ENCODE measurements around the gene CFAP410. TPM values are rescaled to one million over a fixed set of nuclear protein-coding genes. Genes with fewer than 3 reads are reported as not detected.
A peak's percentile ranks its signal among the peaks of the same experiment; 100 is the strongest.

The CFAP410 gene
- total RNA-seq, 1 experiment from 2014 or later = 12.6 TPM

DNA sequence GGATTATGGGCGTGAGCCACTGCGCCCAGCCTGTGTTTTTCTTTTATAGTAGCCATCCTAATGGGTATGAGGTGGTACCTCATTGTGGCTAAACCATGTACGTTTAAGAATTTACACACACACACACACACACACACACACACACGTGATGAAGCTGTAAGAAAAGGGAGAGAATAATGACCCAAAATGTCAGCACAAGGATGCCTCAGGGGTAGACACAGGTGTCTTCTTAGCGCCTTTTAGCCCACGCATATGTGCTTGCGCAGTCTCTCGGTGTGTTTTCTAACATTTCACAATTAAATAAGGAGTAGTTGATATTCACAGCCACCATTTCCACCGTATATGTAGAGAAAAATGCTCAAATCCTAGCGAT is 40.1 kb downstream of the CFAP410 start:
- no peak for DNase-seq (ENCODE audit: low spot score)

DNA sequence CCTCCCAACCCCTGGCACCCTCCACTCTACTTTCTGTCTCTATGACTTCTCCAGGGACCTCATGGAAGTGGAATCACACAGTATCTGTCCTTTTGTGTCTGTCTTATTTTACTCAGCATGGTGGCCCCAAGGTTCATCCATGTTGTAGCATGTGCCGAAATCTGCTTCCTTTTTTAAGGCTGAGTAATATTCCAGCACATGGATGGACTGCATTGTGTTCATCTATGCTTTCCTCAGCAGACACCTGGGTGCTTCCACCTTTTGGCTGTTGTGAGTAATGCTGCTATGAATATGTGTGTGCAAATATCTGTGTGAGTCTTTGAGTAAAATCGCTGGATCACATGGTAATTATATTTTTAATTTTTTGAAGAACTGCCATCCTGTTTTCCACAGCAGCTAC is 40.9 kb downstream of the CFAP410 start:
- DNase-seq (ENCODE audit: low spot score) = no peak

DNA sequence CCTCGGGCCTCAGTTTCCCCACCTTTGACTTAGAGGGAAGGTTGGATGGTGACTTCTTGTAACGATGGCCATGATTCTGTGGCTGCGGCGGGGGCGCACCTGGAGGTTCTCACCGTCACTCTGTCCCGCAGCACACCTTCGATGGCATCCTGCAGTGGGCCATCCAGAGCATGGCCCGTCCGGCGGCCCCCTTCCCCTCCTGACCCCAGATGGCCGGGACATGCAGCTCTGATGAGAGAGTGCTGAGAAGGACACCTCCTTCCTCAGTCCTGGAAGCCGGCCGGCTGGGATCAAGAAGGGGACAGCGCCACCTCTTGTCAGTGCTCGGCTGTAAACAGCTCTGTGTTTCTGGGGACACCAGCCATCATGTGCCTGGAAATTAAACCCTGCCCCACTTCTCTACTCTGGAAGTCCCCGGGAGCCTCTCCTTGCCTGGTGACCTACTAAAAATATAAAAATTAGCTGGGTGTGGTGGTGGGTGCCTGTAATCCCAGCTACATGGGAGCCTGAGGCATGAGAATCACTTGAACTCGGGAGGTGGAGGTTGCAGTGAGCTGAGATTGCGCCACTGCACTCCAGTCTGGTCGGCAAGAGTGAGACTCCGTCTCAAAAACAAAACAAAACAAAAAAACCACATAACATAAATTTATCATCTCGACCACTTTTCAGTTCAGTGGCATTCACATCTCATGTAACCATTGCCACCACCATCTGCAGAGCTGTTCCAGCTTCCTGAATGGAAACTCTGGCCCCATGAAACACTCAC is 41.5 kb downstream of the CFAP410 start:
- DNase-seq (ENCODE audit: low spot score) = peak; percentile 77

DNA sequence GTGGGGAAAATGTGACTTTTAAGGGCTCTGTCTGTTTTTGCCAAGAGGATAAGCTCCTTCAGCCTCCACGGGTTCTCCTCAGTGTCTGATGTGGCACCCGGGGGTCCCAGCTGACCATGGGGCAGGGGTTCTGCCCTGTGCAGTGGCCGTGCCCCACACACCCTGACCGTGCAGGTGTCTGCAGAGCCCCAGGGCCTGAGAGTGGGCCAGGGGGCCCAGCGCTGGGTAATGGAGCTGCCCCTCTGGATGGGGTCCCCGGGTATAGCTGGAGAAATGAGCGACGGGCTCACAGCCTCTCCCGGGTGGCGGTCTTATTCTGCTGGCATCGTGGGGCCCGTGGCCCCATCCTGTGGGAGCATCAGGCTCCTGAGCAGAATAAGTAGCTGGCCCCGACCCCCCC is 42.3 kb downstream of the CFAP410 start:
- DNase-seq (ENCODE audit: low spot score) = no peak

DNA sequence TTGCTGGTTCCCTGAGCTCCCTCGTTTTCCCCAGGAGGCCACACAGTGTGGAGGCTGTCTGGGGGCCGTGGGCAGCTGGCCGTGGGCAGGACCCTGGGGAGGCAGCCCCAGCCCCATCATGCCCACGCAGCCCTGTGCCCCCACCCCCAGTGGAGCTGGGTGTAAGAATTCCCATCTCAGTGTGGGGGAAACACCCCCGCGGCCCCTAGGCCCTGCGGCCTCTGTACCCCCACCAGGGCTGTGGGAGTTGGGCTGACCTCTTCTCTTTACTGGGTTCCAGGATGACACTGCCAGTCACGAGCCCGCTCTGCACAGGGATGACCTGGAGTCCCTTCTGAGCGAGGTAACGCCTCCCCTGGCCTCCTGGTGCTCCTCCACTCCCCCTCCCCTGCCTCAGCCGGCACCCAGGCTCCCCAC is 43.1 kb downstream of the CFAP410 start:
- DNase-seq (ENCODE audit: low spot score) = no peak

DNA sequence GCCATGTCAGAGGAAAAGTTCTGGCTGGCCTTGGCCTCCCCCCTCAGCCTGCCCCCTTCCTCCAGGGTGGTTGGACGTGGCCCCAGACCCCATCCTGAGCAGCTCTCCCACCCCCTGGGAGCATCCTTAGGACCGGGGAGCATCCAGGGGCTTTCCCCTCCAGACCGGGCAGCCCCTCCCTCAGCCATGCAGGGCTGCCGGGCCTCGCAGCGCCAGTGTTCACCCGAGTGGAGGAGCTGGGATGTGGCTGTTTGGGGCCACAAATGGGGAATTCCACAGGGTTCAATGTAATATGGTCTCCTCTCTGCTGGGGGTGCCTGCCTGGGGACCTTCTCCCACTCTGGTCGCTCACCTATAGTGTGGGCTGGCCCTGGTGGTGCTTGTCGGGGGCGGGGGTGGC is 43.5 kb downstream of the CFAP410 start:
- no peak for DNase-seq (ENCODE audit: low spot score)

DNA sequence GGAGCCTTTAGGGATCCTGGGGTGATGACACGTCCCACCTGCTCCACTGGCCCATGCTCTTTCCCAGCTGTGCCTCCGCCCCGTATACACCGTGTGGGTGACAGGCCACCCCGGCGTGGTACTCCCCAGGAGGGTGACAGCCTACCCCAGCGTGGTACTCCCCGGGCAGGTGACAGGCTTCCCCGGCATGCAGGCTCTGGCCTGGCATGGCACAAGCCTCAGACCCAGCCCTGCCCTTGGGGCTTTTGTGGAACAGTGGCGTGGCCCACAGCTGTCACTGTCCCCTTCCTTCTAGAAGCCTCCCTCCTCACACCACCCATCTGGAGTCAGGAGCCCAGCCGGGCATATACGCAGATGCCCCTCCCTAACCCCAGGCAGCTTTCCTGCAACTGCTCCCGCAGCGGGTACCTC is 44.0 kb downstream of the CFAP410 start:
- DNase-seq (ENCODE audit: low spot score) = no peak

DNA sequence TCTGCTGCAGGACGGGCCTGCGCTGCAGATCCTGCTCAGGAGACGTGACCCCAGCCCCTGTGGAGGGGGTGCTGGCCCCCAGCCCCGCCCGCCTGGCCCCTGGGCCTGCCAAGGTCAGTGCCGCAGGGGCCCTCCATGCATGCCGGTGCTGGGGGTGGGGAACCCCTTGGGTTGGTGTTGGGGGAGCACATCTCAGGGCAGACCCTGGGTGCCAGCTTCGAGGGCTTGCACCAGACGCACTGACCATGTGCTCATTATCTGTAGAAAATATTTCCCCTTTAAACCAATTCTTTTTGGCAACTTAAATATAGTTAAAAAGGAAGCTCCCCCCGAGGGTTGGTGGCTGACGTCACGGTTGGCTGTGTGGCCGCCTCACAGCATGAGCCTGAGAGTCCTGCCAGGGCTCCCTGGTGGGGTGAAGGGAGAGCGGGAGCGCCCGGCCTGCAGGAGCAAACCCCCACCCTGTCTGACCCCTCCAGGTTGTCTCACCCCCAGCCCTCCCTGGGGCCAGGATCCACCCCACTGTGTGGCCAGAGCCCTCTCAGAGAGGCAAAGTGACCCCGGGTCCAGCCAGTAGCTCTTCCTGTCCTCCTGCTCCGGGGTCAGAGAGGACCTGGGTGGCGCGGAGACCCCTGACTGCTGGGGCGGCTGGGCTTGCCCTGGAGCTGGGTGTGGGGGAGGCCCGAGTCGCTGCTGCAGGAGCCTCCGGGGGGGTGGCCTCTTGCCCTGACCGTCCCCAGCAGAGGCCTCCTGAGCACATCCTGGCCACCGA is 44.6 kb downstream of the CFAP410 start:
- DNase-seq (ENCODE audit: low spot score) = no peak

DNA sequence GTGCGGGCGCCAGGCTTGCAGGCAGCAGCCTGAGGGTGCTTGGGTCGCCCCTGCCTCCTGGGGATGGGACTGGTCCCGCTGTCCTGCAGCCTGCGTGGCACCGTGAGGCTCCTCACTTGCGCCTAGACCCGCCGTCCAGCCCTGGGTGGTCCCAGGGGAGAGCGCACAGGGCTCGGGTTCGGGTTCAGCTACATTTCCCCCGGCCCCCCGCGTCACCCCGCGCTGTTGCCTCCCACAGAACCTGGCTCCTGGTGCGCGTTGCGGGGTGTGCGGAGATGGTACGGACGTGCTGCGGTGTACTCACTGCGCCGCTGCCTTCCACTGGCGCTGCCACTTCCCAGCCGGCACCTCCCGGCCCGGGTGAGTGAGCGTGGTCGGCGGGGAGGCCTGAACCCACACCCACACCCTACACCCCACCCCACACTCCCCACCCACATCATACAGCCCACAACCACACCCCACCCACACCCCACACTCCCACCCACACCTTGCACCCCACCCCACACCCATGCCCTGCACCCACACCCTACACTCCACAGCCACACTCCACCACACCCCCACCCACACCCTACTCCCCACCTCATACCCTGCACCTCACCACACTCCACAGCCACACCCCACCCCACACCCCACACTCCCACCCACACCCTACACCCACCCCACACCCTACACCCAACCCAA is 45.5 kb downstream of the CFAP410 start:
- DNase-seq (ENCODE audit: low spot score) = no peak

DNA sequence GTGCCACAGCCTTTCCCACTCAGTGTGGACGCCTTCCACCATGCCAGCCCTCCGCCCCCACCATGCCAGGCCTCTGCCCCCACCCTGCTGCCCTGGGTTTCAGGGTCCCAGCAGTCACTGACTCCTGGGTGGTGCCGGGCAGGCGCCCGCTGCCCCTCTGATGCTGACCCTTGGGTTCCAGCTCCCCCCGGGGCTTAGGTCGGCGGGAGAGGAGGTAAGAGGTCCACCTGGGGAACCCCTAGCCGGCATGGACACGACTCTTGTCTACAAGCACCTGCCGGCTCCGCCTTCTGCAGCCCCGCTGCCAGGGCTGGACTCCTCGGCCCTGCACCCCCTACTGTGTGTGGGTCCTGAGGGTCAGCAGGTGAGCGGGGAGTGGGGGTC is 46.4 kb downstream of the CFAP410 start:
- no peak for DNase-seq (ENCODE audit: low spot score)

DNA sequence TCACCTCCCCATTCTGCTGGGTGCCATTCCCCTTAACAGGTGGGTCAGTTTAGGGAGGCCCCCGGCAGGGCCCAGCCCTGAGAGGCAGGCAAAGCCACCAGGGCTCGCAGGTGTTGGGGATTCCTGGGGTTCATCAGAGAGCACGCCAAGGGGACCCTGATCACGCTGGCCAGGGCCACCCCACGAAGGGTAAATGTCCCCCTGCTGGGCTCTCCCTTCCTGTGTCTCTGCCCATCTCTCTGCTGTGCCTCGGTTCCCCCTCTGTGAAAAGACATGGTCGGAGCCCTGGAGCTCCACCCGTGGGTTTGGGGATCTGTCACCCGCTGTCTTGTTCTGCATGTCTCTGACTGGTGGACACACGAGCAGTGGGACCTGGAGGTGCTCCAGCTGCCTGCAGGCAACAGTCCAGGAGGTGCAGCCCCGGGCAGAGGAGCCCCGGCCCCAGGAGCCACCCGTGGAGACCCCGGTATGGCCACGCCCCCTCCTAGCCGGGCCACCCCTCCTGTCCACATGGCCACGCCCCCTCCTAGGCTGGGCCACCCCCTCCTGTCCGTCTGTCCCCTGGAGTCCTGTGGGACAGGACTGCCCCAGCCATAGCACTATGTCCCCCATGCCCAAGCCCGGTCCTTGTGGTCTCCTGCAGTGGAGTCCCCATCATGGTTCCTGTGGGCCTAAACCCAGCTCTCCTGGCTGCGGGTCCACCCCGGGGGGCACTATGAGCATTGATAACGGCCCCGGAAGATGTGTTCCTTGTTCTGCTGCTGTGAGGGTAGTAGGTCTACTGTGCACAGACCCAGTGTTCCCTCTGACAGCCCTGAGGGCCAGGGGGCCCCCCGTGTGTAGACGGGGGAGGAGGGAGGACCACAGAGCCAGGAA is 47.0 kb downstream of the CFAP410 start:
- DNase-seq (ENCODE audit: low spot score) = no peak

DNA sequence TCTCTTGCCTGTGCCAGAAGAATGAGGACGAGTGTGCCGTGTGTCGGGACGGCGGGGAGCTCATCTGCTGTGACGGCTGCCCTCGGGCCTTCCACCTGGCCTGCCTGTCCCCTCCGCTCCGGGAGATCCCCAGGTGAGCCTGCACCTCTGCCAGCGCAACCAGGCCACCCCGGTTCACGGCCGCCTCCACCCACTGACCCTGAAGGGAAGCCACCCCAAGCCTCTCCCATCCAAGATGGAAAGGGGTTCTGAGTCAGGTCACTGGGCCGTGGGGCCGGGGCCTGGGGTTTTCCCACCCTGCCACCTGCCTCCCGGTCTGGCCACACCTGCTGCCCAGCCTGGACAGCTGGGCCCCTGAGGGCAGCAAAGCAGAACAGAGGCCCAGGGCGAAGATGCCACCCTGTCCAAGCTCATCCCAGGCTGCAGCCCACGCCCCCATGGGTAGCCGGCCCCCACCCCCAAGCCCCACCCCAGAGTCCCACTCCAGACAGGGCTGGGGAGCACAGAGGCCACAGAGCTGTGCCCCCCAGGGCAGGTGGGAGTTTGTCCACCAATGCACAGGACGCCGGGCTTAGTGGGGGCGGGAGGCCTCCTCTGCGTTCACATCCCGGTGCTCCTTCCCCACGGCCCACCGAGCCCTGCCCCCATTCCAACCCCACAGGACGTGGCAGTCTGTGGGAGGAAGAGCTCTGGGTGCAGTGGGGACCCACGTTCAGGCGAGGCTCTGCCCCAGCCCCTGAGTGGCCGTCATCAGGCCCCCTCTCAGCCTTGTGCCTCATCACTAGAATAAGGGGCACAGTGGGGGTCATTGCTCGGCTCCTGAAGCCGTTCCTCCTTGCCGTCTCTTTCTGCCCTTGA is 47.9 kb downstream of the CFAP410 start:
- no peak for DNase-seq (ENCODE audit: low spot score)

DNA sequence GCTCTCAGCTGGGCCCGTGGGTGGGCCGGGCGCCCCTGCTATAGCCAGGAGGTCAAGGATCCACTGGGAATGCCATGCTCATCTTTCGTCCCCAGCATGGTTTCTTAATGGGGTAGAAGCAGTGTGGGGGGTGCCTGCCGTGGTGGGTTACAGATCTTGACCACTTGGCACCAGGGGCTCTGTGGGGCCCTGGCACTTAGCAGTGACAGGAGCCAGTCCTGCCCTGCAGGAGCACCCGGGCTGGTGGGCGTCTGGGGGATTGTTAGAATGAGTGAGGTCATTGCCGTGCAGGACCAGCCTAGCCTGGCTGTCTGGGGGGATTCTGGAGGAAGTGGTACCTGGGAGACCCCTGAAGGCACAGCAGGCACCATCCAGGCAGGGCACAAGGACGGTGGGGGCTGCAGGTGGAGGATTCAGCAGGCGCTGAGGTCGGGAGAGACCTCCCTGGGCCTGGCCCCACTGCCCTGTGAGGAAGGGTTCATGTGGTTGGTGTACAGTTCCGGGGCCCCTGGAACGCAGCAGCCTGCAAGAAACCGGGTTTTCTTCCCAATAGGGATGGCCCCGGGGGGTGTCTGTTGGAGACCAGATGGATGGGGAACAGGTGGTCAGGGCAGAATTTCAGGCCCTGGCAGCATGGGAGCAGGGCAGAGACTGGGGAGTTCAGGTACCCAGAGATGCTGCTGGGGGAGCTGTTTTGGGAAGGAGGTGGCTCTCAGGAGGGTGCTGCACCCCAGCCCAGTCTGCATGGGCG is 48.7 kb downstream of the CFAP410 start:
- DNase-seq (ENCODE audit: low spot score) = no peak

DNA sequence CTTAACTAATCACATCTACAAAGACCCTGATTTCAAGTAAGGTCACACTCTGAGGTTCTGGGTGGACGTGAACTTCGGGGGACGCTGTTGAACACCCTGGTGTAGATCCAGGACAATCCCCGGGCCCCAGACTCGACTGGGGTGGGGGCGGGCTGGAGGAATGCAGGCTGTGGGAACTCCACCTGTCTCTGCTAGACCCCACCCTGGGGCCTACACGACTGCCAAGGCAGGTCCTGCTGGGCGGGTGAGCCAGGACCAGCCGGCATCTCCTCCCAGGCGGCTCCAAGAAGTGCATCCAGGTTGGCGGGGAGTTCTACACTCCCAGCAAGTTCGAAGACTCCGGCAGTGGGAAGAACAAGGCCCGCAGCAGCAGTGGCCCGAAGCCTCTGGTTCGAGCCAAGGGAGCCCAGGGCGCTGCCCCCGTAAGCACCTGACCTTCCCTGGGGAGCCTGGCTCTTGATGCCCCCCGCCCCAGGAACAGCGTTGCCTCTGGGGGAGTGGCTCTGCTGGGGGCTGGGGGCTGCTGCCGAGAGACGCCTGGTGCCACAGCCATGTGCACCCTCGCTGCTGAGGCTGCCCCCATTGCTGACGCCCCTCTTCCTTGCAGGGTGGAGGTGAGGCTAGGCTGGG is 49.7 kb downstream of the CFAP410 start:
- no peak for DNase-seq (ENCODE audit: low spot score)

DNA sequence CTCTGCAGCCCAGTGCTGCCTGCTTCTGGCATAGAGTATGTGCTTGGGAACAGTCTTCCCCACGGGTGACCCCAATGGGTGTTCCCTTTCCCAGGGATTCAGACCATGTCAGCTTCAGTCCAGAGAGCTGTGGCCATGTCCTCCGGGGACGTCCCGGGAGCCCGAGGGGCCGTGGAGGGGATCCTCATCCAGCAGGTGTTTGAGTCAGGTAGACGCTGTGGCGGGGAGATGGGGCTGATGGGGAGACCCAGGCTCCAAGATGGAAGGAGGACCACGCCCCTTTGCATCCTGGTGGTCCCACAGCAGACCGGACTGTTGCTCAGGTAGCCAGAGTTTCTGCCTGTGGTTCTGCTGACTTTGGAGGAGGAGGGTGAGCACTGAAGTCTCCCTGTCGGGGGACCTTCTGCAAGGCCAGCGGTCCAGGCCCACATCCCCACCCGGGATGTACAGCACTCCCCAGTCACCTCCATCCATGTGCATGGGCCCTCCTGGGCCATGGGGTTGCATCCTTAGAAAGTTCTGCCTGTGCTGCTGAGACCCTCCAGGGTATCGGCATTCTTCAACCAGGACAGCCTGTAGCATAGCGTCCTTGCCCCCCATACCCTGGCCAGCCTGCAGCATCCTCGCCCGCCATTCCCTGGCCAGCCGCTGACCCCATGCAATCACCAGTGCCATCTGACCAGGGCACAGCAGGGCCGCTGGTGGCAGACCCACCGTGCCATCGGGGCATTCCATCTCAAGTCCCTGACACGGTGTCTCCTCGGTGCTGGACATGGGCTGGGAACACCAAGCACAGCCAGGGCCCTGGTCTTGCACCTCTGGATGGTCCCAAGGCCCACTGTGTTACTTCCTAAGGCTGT is 50.7 kb downstream of the CFAP410 start:
- no peak for DNase-seq (ENCODE audit: low spot score)

DNA sequence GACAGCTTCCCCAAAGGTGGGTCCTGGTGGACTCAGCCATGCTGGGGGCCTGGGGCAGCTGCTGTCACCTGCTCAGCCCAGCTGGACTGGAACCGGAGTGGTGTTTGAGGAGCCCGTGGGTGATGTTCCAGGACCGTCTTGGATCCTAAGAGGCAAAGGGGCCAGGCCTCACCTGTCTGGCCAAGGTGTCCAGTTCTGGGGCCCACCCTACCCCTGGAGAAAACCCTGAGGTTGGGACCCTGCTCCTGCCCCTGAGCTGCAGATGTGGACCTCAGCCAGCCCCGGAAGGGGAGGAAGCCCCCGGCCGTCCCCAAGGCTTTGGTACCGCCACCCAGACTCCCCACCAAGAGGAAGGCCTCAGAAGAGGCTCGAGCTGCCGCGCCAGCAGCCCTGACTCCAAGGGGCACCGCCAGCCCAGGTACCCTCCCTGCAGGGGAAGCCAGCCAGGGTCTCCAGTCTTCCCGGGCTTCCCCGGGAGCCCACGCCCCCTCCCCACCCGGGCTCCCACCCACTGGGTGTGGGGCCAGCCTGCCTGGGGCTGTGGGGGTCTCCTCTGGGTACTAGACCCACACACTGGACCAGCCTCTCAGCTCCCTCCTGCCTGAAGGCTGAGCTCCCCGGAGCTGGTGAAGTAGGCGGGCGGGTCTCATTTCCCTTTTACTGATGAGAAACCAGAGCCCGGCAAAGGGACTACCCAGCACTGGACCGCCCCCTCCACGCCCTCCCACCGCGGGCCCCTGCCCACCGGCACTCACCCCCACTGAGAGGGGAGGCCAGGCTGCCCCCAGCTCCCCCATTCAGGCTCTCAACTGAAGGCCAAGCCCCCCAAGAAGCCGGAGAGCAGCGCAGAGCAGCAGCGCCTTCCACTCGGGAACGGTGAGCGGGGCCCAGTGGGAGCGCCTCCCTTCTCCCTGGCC is 52.2 kb downstream of the CFAP410 start:
- DNase-seq (ENCODE audit: low spot score) = no peak

DNA sequence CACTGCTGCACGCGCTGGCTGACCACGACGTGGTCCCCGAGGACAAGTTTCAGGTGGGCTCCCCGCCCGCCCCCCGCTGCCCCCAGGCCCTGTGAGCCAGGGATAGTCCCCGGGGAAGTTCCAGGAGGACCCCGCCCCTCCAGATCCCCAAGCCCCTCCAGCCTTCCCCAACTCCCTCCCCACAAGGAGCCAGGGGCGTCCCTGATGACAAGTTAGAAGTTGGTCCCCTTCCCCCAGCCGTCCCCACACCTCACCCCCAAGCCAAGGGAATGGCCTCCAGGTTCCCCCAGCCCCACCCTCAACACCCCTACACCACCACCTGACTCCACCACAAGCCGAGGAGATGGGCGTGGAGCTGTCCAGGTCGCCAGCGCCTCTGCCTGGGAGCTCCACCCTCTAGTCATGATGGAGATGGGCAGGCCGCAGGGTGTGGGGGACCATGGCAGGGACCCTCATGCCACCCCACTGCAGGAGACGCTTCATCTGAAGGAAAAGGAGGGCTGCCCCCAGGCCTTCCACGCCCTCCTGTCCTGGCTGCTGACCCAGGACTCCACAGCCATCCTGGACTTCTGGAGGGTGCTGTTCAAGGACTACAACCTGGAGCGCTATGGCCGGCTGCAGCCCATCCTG is 53.0 kb downstream of the CFAP410 start:
- DNase-seq (ENCODE audit: low spot score) = no peak

Measured in H4 (cell line).